Memory B cell (primary cell): ENCODE data around the gene LYZL6.
"Not testable (repeated sequence)": the region's sequence is repeated elsewhere in the genome, so short reads cannot be mapped to it uniquely, and the experiment has no call there.

Source experiments
- ATAC-seq: fragments of 150-1000 bp; cut with Tn5 transposase; 2 replicates; pipeline ENCODE4 v1.10.0; 2021; ENCODE audit warnings: low read depth, mild to moderate bottlenecking, moderate library complexity
- DNase-seq, 2 donors: peaks; one replicate each; pipeline ENCODE4 v3.0.0; 2022; ENCODE audit warnings: low spot score in 2 of 2
- H3K27ac Mint-ChIP-seq: one replicate; pipeline ENCODE4 v1.8.0; 2022; ENCODE audit warnings: mild to moderate bottlenecking, moderate library complexity, mixed read lengths
- H3K27me3 Mint-ChIP-seq: one replicate; pipeline ENCODE4 v1.8.0; 2022; ENCODE audit warnings: mixed read lengths
- H3K36me3 Mint-ChIP-seq: one replicate; pipeline ENCODE4 v1.8.0; 2022; ENCODE audit warnings: mild to moderate bottlenecking, mixed read lengths
- H3K4me1 Mint-ChIP-seq: one replicate; pipeline ENCODE4 v1.8.0; 2022; ENCODE audit warnings: mixed read lengths
- H3K4me3 Mint-ChIP-seq: one replicate; pipeline ENCODE4 v1.8.0; 2022; ENCODE audit warnings: mild to moderate bottlenecking, moderate library complexity, mixed read lengths
- H3K9me3 Mint-ChIP-seq: one replicate; pipeline ENCODE4 v1.8.0; 2022; ENCODE audit warnings: mixed read lengths

LYZL6 gene

DNA sequence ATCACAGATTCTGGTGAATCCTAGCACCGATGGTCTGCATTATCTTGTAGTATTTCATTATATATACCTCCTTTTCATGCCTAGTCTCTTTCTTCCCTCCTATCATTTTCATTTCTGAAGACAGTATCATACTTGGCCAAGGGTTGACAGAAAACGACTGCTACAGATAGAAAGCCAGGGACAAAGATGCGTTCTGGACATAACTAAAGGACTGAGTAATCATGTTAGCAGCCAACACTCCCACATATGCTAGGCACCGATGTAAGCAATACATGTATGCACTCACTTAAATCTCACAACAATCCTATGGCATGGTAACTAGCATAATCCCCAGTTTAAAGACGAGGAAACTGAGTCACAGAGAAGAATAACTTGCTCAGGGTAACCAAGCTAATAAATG, 35.8 kb downstream of the LYZL6 start:
- H3K27ac Mint-ChIP-seq = no peak overlapping the region
- no peaks in the 10 kb centered on the region for H3K9me3 Mint-ChIP-seq
- no peak overlapping the region for H3K4me3 Mint-ChIP-seq
- no peaks in the 10 kb centered on the region for H3K4me1 Mint-ChIP-seq
- H3K36me3 Mint-ChIP-seq = no peaks in the 10 kb centered on the region
- no peaks in the 10 kb centered on the region for H3K27me3 Mint-ChIP-seq
- DNase-seq = no peak
- ATAC-seq = no peak

DNA sequence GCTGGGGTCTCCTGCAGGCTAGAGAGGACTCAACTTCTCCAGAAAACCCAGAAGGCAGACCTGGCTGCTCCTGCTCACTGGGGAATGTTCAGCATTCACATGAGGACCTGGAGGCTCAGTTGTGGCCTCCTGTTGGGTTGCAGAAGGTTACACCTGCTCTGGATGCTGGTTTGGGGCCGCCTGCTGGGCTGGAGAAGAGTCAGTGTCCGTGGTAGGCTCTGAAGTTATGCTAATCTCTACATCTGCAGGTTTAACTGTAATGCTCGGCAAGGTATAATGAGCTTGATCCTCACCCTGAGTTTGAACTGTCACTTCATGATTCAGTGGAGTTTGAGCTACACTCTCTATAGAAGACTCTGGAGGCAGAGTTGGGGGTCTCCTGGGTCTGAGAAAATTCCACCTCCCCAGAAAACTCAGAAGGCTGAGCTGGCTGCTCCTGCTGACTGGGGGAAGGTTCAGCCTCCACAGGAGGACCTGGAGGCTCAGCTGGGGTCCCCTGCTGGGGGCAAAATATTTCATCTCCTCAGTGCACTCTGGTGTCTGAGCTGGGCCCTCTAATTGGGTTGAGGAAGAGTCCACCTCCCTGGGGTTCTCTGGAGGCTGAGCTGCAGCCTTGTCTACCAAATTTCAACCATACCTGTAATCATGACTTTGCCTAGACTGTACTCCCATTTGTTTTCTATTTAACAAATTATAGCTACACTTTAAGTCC, 36.4 kb downstream of the LYZL6 start:
- Mint-ChIP-seq H3K27ac (no peak overlapping the region), H3K4me3 (no peak overlapping the region), H3K36me3 (no peaks in the 10 kb centered on the region), H3K9me3 (no peaks in the 10 kb centered on the region), H3K27me3 (no peaks in the 10 kb centered on the region), H3K4me1 (no peaks in the 10 kb centered on the region)
- DNase-seq (no peak), ATAC-seq (no peak)

- Mint-ChIP-seq H3K4me1 (no peaks in the 10 kb centered on the region), H3K36me3 (no peaks in the 10 kb centered on the region)
Measured at GRCh38 chr17:35906191-35906925, 37.2 kb downstream of the LYZL6 start.

DNA sequence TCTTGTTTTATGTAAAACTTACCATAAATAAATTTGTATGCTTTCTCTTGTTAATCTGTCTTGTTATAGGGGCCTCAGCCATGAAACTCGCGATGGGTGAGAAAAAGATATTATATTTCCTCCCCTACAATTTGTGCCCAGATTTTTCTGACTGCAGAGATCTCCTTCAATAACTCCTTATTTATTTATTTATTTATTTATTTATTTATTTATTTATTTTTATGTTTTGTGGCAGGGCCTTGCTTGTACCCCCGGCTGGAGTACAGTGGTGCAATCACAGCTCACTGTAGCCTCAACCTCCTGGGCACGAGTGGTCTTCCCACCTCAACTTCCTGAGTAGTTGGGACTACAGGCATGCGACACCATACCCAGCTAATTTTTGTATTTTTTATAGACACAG, 40.1 kb downstream of the LYZL6 start:
- Mint-ChIP-seq H3K4me1 (no peaks in the 10 kb centered on the region), H3K9me3 (no peaks in the 10 kb centered on the region), H3K27me3 (peaks cover 5% of the 10 kb centered on the region), H3K36me3 (no peaks in the 10 kb centered on the region), H3K4me3 (no peak overlapping the region), H3K27ac (no peak overlapping the region)
- DNase-seq (no peak), ATAC-seq (no peak)

More at GRCh38 chr17:35906191-35906925, 37.2 kb downstream of the LYZL6 start:
- Mint-ChIP-seq H3K9me3 (no peaks in the 10 kb centered on the region), H3K27me3 (no peaks in the 10 kb centered on the region), H3K27ac (no peak overlapping the region), H3K4me3 (no peak overlapping the region)
- ATAC-seq = no peak
- DNase-seq = no peak

DNA sequence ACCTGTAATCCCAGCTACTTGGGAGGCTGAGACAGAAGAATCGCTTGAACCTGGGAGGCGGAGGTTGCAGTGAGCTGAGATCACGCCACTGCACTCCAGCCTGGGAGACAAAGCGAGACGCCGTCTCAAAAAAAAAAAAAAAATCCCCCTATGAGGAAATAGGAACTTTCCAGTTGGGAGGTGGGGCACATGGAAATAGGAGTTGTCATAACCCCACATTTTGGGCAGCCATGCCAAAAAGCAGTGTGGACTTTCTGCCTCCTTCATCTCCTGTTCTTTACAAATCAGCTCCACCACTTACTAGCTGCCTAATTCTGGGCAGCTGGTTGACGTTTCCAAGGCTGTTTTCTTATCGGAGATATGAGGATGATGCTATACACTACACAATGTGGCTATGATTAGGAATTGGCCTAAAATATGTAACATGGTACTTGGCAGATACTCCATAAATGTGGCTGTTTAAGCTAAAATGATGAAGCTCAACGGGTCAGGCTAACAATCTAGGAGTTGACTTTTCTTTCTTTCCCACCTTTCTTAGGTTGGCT, 41.8 kb downstream of the LYZL6 start:
- ATAC-seq = no peak
- Mint-ChIP-seq H3K27me3 (peaks cover 5% of the 10 kb centered on the region), H3K4me3 (no peak overlapping the region), H3K4me1 (no peaks in the 10 kb centered on the region), H3K9me3 (no peaks in the 10 kb centered on the region), H3K27ac (no peak overlapping the region), H3K36me3 (no peaks in the 10 kb centered on the region)
- no peak for DNase-seq

- no peak overlapping the region for H3K27ac Mint-ChIP-seq
- H3K36me3 Mint-ChIP-seq = no peaks in the 10 kb centered on the region
- H3K4me1 Mint-ChIP-seq = no peaks in the 10 kb centered on the region
- H3K9me3 Mint-ChIP-seq = no peaks in the 10 kb centered on the region
- ATAC-seq (no peak), DNase-seq (no peak)
- peaks cover 7% of the 10 kb centered on the region for H3K27me3 Mint-ChIP-seq
- H3K4me3 Mint-ChIP-seq = no peak overlapping the region
Measured at GRCh38 chr17:35900708-35901480, 42.6 kb downstream of the LYZL6 start.

DNA sequence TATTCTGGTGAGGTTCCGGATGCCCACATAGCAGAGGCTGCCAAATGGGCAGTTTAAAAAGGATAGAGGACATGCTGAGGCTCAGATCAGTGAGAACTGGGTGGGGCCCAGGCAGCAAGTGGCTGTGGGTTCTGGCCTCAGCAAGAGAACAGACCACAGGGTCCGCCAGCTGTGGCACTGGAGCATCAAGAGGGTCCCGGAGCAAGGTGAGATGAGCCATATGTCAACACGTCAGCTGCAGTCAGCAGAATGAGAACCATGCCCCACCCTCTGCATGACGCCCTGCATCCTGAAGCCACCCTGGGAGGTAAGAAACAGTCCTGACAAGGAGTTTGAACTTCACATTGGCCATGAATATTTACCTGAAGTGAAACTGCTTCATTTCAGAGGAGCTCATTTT, 43.2 kb downstream of the LYZL6 start:
- no peaks in the 10 kb centered on the region for H3K4me1 Mint-ChIP-seq
- no peaks in the 10 kb centered on the region for H3K36me3 Mint-ChIP-seq
- peaks cover 11% of the 10 kb centered on the region for H3K27me3 Mint-ChIP-seq
- DNase-seq (no peak), ATAC-seq (no peak)
- no peak overlapping the region for H3K27ac Mint-ChIP-seq
- no peaks in the 10 kb centered on the region for H3K9me3 Mint-ChIP-seq
- no peak overlapping the region for H3K4me3 Mint-ChIP-seq

- H3K36me3 Mint-ChIP-seq = no peaks in the 10 kb centered on the region
- H3K27ac Mint-ChIP-seq = no peak overlapping the region
- H3K27me3 Mint-ChIP-seq = peaks cover 11% of the 10 kb centered on the region
- H3K4me3 Mint-ChIP-seq = no peak overlapping the region
- no peak for ATAC-seq
- no peak for DNase-seq
- H3K4me1 Mint-ChIP-seq = no peaks in the 10 kb centered on the region
- H3K9me3 Mint-ChIP-seq = no peaks in the 10 kb centered on the region
Measured at GRCh38 chr17:35898283-35899070, 45.0 kb downstream of the LYZL6 start.

DNA sequence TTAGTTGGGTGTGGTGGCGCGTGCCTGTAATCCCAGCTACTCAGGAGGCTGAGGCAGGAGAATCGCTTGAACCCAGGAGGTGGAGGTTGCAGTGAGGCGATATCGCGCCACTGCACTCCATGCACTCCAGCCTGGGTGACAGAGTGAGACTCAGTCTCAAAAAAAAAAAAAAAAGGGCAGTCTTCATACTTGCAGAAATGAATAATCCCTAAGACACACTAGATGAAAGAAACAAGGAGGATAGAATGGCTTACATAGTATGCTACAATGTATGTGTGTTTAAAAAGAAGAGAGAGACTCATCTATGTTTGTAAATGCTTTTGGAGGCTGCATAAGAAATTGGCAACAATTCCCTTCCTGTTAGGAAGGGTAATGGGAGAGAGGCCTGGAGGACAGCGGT, 45.7 kb downstream of the LYZL6 start:
- not testable (repeated sequence) for H3K4me1 Mint-ChIP-seq, H3K36me3 Mint-ChIP-seq, H3K27ac Mint-ChIP-seq, DNase-seq, ATAC-seq, H3K9me3 Mint-ChIP-seq, H3K4me3 Mint-ChIP-seq
- H3K27me3 Mint-ChIP-seq = peaks cover 12% of the 10 kb centered on the region

- DNase-seq = no peak
- no peak for ATAC-seq
- H3K36me3 Mint-ChIP-seq = no peaks in the 10 kb centered on the region
- no peaks in the 10 kb centered on the region for H3K9me3 Mint-ChIP-seq
- peaks cover 12% of the 10 kb centered on the region for H3K27me3 Mint-ChIP-seq
- no peak overlapping the region for H3K27ac Mint-ChIP-seq
- no peak overlapping the region for H3K4me3 Mint-ChIP-seq
- peaks cover 2% of the 10 kb centered on the region for H3K4me1 Mint-ChIP-seq
Measured at GRCh38 chr17:35895636-35896587, 47.6 kb downstream of the LYZL6 start.

- no peaks in the 10 kb centered on the region for H3K36me3 Mint-ChIP-seq
- H3K4me3 Mint-ChIP-seq = no peak overlapping the region
- DNase-seq (no peak), ATAC-seq (no peak)
- no peaks in the 10 kb centered on the region for H3K9me3 Mint-ChIP-seq
- no peak overlapping the region for H3K27ac Mint-ChIP-seq
- peaks cover 7% of the 10 kb centered on the region for H3K27me3 Mint-ChIP-seq
- peaks cover 2% of the 10 kb centered on the region for H3K4me1 Mint-ChIP-seq
Measured at GRCh38 chr17:35894206-35894605, 49.3 kb downstream of the LYZL6 start.

DNA sequence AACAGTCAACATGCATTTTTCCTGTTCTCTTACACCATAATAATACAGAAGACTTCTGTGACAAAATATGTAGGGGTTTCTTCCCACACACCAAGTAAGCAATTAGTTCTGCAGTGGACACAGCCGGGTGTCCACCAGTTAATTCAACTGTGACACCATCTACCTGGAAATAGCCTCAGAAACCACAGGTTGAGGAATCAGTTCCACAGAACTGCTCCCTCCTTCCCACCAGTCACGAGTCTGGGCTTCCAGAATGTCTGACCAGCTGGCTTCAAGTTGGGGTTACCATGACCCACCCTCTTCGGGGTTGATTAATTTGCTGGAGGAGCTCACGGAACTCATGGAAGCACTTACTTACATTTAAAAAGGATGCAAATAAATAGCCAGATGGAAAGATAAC, 49.8 kb downstream of the LYZL6 start:
- Mint-ChIP-seq H3K36me3 (no peaks in the 10 kb centered on the region), H3K9me3 (no peaks in the 10 kb centered on the region), H3K4me3 (no peak overlapping the region), H3K27me3 (peaks cover 7% of the 10 kb centered on the region), H3K4me1 (peaks cover 2% of the 10 kb centered on the region), H3K27ac (no peak overlapping the region)
- no peak for DNase-seq
- ATAC-seq = no peak
